ENCODE measurements around the gene ETV1. TPM values are rescaled to one million over a fixed set of nuclear protein-coding genes. Genes with fewer than 3 reads are reported as not detected.

Gene ETV1
- total RNA-seq, 1 experiment from 2014 or later, result 68.5 TPM

- H3K9me3 ChIP-seq (ENCODE audit: control insufficient read depth, low read depth, low read length), result no peaks in the 10 kb centered on the region
- H3K4ac ChIP-seq (ENCODE audit: low read depth, low read length), result no peak overlapping the region; the same call in 1 of the 2 replicates
- WGBS (ENCODE audit: extremely low coverage, insufficient read length, low lambda C conversion rate), result no CpG with 5 or more reads among the region's 38 CpGs
- no peaks in the 10 kb centered on the region for H3K79me1 ChIP-seq (ENCODE audit: insufficient read depth, low read depth, low read length, poor library complexity, severe bottlenecking)
- H2AFZ ChIP-seq (ENCODE audit: low read length), result peak overlapping the region; percentile 6
- peak overlapping the region; percentile 93 for H3K4me2 ChIP-seq (ENCODE audit: insufficient read depth, insufficient read length, low read length)
- H2BK15ac ChIP-seq (ENCODE audit: low read depth, low read length), result no peak overlapping the region
- DNase-seq, result peak; percentile 99
- H3K9ac ChIP-seq (ENCODE audit: extremely low read depth, insufficient read length, low read length), result peak overlapping the region; percentile 80
- no peak overlapping the region for H3K56ac ChIP-seq (ENCODE audit: insufficient read length, low read depth, low read length)
- Mint-ChIP-seq H3K27me3 (ENCODE audit: low read depth) (no peaks in the 10 kb centered on the region), H3K36me3 (ENCODE audit: insufficient read depth in 1 of 3, low read depth in 3 of 3) (no peaks in the 10 kb centered on the region), H3K4me3 (no peak overlapping the region), H3K27ac (no peak overlapping the region), H3K9me3 (no peaks in the 10 kb centered on the region), H3K4me1 (peaks cover 9 to 18% of the 10 kb centered on the region in 2 experiments)
- no peaks in the 10 kb centered on the region for H4K20me1 ChIP-seq (ENCODE audit: control insufficient read depth, insufficient read depth, insufficient read length)
- H2BK12ac ChIP-seq (ENCODE audit: insufficient read length, low read depth, low read length), result no peak overlapping the region
- peak overlapping the region; percentile 80; the same call in 1 of the 2 replicates for H3K14ac ChIP-seq (ENCODE audit: insufficient read depth, low read length)
- H3K23ac ChIP-seq (ENCODE audit: insufficient read length, low read depth, low read length), result no peak overlapping the region
- no peaks in the 10 kb centered on the region; the same call in 1 of the 2 replicates for H3K79me2 ChIP-seq (ENCODE audit: insufficient read depth, low read length)
- H4K91ac ChIP-seq (ENCODE audit: insufficient read length, low read depth, low read length), result no peak overlapping the region
- peak overlapping the region; percentile 2 for H2BK5ac ChIP-seq (ENCODE audit: insufficient read length, low read length)
- H3K23me2 ChIP-seq (ENCODE audit: insufficient read length, low read depth, low read length, poor library complexity, severe bottlenecking), result peaks cover 19% of the 10 kb centered on the region
- H4K5ac ChIP-seq (ENCODE audit: insufficient read length, low read depth, low read length), result peak overlapping the region; percentile 11
- H3K27me3 ChIP-seq (ENCODE audit: insufficient read depth, low read length), result no peaks in the 10 kb centered on the region
- H3K18ac ChIP-seq (ENCODE audit: insufficient read length, low read depth, low read length), result peak overlapping the region; percentile 59
- H3K27ac ChIP-seq (ENCODE audit: insufficient read length, low read depth, low read length), result peak overlapping the region; percentile 93
- no peaks in the 10 kb centered on the region; the same call in 1 of the 2 replicates for H3K4me1 ChIP-seq (ENCODE audit: insufficient read depth, low read length)
- TF ChIP-seq CTCF (conservative IDR thresholded peaks at IDR 0.05), result no peak
- H3T11ph ChIP-seq (ENCODE audit: low read length), result peak overlapping the region; percentile 86
- H2BK120ac ChIP-seq (ENCODE audit: low read depth, low read length, poor library complexity, severe bottlenecking), result peak overlapping the region; percentile 52
- no peak overlapping the region for H2AK5ac ChIP-seq (ENCODE audit: insufficient read length, low read length)
- H4K8ac ChIP-seq (replicated peaks; ENCODE audit: insufficient read length, low read depth, low read length), result no peak overlapping the region
- H2BK20ac ChIP-seq (ENCODE audit: low read depth, low read length, poor library complexity, severe bottlenecking), result no peak overlapping the region
These were observed 1.7 kb upstream of the ETV1 start for GRCh38 chr7:13990984-13991790.
